ENCODE data around the gene LCP1.

The LCP1 gene

DNA sequence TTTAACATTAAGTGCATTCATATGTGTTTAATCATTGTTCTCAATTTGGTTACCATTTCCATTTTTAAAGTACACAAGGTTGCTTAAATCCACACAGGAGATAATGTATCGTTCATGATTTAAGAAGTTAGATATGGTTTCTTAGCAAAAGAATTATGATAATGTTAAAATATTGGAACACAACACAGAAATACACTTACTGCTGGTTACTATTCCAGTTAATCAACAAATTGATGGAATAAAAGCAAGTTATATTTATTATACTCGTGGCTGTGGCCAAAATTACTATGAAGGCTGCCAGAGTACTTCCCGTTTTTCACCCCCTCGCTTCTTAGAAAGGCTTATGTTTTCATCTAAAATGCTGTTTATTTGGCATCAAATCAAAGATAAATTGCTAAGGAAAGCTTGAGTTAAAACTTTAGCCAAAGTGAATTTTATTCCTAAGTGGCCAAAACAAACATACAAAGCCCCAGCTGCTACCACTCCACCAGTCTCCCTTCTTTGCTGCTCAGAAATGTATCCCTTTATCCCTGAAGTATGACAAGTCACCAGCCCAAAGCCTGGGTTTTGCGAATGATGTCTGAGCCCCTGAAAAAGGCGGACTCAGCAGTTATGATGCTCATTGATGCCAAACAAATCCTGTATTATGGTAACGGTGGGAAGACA is 27.7 kb downstream of the LCP1 start:
- DNase-seq: no peak

- DNase-seq: no peak
Measured at GRCh38 chr13:46152627-46153328, 29.2 kb downstream of the LCP1 start.

DNA sequence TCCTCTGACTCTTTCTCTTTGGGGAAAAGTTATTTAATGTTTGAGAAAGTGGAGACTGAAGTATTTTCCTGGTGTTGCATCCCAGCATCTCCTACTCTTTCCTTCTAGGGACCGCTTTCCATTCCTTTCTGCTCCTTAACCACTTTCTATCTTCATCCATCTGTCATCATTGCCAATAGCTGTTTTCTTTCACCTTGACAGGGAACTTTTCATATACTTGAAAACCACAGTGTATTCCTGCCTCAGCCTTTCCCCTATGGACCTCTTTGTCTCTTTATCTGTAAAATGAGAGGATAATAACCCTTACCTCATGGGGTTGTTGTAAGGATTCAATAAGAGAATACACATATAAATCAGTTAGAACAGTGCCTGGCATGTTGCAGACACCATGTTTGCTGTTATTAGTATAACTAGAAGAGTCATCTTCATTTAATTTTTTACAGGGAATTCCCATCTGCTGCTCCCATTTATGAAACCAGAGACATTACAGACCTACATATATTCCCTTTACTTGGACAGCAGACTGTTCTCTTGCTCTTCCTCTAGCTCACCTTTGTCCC is 31.8 kb downstream of the LCP1 start:
- no peak for DNase-seq

- no peak for DNase-seq
Measured at GRCh38 chr13:46149272-46150133, 32.5 kb downstream of the LCP1 start.

GRCh38 chr13:46146898-46147297 is 35.1 kb downstream of the LCP1 start:
- DNase-seq: no peak

DNA sequence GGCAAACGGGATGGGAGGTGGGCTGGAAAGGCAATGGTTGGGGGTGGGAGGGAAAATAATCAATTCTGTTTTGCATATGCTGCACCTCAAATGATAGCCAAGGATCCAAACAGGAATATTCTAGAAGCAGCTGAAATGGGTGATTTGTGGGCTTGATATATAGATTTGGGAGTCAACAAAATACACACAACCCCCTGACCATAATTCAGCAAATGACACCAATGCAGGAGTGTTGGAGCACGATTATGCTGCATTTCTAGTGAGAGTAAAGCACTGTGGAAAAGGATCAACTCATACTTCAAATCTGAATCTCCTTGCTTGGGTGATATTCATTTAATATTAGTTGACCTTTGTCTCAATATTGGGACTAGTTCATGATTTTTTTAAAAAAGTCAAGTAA is 36.0 kb downstream of the LCP1 start:
- DNase-seq: no peak

GRCh38 chr13:46145135-46145534 is 36.8 kb downstream of the LCP1 start:
- DNase-seq: no peak

- no peak for DNase-seq
Measured at GRCh38 chr13:46143184-46143701, 38.7 kb downstream of the LCP1 start.

DNA sequence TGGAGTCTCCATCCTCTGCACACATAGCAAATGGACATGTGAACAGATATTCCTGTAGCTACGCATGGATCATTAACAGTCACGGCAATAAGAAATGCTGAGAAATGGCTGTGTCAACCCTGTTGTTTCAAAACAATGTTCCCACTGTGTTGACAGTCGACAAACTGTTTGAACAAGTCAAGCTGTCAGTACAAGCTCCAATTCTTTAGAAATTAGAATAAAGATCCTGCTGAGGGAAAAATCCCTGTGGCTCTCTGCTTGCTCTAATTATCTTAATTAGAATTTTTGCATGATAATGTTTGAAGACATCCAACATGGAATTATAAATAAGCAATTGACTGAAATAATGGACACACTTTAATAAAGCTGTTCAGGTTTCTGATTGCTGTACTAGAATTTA is 39.2 kb downstream of the LCP1 start:
- no peak for DNase-seq

GRCh38 chr13:46140044-46140443 is 41.9 kb downstream of the LCP1 start:
- DNase-seq: no peak

- no peak for DNase-seq
Measured at GRCh38 chr13:46137627-46138317, 44.2 kb downstream of the LCP1 start.

DNA sequence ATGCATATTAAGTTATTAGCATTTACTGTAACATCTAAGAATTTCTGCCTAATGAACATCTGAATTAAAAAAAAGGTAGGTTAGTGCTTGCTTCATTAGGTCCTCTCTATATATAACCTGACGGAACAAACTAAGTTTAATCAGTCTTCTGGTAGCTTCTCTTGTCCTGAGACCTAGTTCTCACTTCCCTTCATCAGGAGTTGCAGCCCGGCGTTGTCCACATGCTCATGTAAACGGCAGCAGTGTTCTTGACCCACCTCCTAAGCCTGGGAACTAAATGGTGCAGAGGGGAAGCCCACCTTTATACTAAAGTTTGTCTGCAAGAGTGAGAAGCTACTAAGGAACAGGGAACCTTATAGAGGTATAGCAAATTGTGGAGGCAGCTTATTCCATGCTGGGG is 45.3 kb downstream of the LCP1 start:
- no peak for DNase-seq

- no peak for DNase-seq
Measured at GRCh38 chr13:46134961-46135522, 46.9 kb downstream of the LCP1 start.

DNA sequence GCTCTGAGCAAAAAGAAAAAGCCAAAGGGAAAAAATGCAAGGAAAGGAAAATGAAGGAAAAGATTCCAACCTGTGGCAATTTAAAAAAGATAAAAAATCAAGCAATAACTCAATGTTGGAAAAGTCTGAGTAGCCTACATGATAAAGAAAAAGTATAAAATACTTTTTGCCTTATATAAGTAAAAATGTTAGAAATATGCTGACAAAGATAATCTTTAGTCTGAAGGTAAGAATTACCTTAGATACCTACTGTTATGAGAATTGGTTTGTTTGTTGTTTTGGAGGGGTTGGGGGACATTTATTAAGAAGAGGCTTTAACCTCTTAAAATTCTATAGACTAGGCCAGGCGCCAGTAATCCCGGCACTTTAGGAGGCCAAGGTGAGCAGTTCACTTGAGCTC is 47.5 kb downstream of the LCP1 start:
- DNase-seq: no peak

DNA sequence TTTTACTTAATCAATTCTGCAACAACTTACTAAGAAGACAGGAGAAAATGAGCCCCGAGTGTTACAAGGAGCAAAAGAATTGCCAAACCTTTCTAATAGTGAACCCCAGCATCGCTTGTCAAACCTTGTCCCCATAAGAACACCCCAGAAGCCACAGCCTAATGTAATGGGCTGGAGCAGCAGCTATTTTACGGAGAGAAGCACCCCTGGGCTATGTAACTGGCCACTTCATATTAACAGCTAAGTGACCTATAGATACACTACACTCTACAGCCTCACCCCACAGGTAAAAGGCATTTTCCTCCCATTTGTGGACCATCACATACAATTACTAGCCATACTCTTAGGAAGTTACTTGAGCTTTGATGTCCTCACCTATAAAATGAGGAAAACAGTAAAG is 49.9 kb downstream of the LCP1 start:
- DNase-seq: no peak

DNA sequence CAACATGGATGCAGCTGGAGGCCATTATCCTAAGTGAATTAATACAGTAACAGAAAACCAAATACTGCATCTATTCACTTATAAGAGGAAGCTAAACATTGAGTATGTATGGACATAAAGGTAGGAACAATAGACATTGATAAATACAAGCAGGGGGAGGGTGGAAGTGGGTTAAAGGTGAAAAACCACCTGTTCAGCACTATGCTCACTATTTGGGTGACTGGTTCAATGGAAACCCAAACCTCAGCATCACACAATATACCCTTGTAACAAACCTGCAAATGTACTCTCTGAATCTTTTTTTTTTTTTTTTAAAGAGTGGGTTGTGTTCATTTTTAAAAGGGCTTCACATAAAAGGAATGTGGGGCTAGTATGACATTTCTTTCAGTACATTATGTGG is 50.3 kb downstream of the LCP1 start:
- no peak for DNase-seq

DNA sequence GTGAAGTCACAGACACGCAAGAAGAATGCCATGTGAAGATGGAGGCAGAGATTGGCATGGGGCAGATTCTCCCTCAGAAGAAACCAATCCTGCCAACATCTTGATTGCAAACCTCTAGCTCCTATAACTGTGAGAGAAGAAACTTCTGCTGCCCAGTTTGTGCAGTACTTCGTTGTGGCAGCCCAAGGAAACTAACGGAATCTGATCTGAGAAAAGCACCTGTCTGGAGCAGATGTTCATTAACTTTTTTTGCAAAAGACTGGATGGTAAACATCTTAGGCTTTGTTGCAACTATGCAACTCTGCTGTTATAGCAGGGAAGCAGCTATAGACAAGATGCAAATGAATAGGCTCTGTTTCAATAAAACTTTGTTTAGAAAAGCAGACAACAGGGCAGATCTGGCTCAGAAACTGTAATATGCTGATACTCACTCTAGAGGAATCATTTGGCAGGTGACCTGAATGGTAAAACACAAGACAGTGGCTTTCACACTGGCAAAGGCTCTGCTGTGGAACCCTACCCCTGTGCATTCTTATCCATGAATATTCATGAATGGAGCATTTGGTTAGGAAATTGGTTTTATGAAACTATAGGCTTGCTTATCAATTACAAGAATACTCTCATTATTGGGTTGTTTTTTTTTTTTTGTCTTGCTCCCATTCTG is 51.9 kb downstream of the LCP1 start:
- DNase-seq: no peak

DNA sequence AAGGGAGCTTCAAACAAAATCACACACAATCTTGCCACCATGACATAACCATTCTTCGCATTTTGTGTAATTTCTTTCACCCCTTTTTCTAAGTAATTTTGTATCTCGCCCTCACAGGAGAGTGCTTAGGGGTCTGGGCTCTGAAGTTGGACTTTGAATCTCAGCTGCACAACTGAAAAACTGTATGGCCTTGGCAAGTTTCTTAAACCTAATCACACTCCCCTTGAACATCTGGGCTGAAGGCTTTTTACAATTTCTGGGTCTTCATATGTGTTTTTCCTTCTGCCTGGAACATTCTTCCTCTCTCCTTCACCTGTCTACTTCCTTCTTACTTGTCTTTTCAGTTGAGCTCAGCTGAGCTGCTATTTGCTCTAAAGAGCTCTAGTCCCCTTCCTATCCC is 52.9 kb downstream of the LCP1 start:
- DNase-seq: no peak

- DNase-seq: no peak
Measured at GRCh38 chr13:46127358-46128023, 54.5 kb downstream of the LCP1 start.

DNA sequence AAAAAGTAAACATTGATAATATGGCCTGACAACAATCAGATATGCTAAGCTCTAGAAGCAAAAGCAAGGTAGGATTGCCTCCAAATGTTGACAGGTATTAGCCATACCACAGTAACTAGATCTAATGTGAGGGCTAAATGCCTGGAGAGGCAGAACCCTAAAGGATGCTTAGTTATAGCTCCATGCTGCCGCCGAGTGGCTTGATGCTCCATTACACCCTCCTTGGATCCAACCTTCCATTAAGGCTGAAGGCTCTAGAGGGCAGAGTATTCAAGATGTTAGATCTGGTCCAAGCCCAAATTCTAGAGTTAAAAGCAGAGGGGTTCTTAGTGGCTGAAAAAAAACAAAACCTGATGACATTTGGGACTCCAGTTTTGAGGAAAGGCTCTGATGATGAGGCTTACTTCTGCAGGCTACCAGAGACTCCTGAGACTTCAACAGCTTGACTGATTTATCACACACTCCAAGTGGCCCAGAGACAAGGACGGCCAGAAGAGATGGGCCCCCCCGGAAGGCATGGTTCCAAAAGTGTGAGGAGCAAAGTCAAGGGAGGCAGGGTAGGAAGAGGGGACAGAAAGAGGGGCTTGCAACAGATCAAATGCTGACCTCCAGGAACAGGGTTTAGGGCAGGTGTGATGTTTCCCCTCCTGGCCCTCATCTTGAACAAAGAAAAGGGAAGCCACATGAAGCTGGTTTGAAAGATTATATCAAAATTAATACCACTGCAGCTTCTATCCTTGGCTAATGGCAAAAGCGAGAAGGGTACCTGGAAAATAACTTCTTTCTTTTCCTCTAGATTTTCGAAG is 55.2 kb downstream of the LCP1 start:
- DNase-seq: peak; percentile 50

All from amniotic stem cell (primary cell).